Stimulated activated naive CD8-positive, alpha-beta T cell treated with anti-CD3 and anti-CD28 coated beads, Interleukin-15, Interleukin-2, amounts not matched to agents 100 U/mL and 50 U/mL, for 24 hours (primary cell): ENCODE data around the gene NUTM1.
"Not testable (repeated sequence)": the region's sequence is repeated elsewhere in the genome, so short reads cannot be mapped to it uniquely, and the experiment has no call there.

Experiments used
- ATAC-seq: fragments of 150-1000 bp; cut with Tn5 transposase; one replicate; pipeline ENCODE4 v1.10.0; 2021
- DNase-seq: peaks from one replicate; pipeline ENCODE4 v3.0.0; 2021

Gene NUTM1

DNA sequence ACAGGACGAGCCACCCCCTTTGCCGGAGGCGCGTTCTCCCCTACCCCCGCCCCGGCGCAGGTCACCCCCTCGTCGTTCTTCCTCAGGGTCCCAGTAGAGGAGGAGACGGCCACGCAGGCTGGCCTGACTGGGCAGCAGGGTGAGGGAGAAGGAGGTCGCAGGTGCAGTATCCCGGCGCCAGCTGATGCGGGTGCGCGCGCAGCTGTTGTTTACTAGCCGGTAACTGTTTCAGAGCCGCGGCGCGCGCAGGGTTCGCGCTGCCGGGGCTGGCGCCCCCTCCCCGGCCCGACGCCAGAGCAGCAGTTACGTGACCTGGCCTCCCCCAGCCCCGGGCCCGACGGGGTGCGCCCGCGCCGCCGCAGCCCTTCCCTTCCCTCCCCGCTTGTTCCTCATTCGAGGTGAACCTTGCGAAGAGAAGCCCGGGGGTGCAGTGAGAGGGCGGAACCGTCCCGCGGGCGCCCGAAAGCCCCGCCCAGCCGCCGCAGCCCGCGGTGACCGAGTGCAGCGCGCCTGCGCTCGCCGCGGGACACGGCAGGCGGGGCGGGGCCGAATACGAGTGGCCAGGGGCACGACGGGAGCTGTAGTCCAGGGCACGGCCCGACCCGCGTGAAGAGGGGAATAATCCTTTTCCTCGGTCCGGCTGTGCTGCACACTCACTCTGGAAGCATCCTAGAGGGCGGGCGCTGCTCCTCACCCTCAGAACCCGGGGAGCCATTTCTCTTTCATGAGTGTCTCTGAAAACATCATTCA is 5.4 kb upstream of the NUTM1 start, which contains the start of gene SLC12A6:
SLC12A6 (minus strand) TSS at position 225 of the 750 bp plus-strand sequence. CDS start 1,101 bp downstream, outside the sequence.
- DNase-seq (peak; percentile 95), ATAC-seq (peak; percentile 80)

DNA sequence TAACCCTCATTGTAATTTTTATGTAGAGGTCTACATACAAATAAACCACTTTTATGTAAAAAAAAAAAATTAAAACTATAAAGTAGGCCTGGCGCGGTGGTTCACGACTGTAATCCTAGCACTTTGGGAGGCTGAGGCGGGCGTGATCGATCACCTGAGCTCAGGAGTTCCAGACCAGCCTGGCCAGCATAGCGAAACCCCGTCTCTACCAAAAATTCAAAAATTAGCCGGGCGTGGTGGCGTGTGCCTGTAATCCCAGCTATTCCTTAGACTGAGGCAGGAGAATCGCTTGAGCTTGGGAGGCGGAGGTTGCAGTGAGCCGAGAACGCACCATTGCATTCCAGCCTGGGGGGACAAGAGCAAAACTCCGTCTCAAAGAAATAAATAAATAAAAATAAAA is 4.8 kb upstream of the NUTM1 start:
- ATAC-seq (no peak), DNase-seq (no peak)

DNA sequence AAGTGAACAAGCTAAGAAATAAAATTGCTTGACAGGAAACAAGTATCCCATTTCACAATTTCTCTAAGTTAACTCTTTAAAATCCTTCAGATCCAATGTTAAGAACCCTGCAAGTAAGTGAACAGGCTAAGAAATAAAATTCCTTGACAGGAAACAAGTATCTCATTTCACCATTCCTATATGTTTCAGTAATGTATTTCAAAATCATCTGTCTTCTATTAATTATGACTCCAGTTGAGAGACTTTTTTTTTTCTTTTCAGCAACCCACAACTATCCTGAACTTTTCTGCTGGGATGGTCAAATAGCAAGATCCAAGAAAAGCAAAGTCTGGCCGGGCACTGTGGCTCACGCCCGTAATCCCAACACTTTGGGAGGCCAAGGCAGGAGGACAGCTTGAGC is 3.2 kb upstream of the NUTM1 start:
- DNase-seq (no peak), ATAC-seq (no peak)

DNA sequence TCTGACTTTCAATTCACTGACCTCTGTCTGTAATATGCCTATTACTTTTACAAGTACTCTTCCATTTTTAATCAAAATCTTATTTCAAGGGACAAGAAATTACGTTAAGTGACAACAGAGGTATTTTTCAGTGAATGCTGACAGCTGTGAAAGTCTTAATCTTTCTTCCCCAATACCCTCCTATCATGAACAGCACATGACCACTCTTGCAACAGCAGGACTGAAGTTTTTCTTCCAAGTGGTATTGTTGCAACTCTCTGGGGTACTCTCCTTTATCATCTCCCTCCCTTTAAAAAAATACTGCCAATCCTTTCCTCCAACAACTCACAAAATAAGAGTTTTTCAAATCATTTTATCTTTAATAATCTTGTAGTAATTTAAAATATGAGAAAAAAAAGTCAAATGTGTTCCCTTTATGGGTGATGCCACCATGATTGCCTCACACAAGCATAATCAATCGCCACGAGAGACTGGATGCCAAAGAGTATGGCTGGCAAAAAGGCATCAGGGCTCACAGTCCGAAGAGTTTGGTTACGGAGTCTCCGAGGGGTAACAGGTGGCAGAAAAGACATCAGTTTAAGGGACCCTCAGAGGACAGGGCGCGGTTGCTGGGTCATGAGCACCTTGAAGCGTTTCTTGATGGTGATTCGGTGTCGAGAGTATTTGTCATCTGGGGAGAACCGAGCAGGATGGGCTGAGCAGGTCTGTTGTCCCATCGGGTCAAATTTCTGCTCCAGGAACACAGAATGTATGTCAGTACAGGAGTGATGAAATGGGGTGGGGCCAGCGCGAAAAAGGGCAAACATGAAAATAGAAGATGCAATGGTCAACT is 1.5 kb upstream of the NUTM1 start:
- ATAC-seq (no peak), DNase-seq (no peak)

DNA sequence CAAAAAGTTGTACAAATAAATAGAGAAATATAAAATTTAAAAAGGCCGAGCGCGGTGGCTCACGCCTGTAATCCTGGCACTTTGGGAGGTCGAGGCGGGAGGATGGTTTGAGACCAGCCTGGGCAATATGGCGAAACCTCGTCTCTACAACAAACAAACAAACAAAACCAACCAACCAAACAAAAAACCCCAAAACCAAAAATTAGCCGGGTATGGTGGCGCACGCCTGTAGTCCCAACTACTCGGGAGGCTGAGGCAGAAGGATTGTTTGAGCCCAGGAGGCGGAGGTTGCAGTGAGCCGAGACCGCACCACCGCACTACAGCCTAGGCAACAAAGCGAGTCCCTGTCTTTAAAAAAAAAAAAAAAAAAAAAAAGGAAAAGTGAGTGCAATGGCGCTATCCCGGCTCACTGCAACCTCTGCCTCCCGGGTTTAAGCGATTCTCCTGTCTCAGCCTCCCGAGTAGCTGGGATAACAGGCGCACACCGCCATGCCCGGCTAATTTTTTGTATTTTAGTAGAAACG is 840 bp upstream of the NUTM1 start:
- not testable (repeated sequence) for DNase-seq, ATAC-seq

DNA sequence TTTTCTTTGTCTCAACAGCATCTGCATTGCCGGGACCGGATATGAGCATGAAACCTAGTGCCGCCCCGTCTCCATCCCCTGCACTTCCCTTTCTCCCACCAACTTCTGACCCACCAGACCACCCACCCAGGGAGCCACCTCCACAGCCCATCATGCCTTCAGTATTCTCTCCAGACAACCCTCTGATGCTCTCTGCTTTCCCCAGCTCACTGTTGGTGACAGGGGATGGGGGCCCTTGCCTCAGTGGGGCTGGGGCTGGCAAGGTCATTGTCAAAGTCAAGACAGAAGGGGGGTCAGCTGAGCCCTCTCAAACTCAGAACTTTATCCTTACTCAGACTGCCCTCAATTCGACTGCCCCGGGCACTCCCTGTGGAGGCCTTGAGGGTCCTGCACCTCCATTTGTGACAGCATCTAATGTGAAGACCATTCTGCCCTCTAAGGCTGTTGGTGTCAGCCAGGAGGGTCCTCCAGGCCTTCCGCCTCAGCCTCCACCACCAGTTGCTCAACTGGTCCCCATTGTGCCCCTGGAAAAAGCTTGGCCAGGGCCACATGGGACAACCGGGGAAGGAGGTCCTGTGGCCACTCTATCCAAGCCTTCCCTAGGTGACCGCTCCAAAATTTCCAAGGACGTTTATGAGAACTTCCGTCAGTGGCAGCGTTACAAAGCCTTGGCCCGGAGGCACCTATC is 5.0 kb downstream of the NUTM1 start:
- DNase-seq (no peak), ATAC-seq (no peak)

DNA sequence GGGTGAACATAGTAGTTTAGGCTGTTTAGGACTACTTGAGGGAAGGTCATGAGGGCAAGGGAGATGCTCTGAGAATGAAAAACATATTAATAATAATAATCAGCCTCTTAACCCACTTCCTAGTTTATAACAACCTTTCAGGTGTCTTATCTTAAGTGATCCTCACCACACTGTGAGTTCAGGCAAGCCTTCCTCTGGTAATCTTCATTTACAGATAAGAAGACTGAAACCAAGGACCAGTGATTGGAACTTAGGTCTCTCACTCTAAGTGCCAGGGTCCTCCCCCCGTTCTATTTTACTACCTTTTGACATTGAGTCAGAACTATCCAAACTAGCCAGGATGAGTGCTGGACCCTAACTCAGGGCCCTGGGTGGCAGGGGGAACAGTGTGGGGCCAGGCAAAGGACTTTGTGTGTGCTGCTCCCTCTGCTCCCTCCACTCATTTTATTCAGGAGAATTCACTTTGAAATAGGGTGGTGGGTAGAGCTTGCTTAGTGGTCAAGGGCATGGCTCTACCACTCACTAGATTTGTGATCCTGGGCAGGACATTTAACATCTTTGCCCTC is 5.7 kb downstream of the NUTM1 start:
- no peak for DNase-seq
- no peak for ATAC-seq

DNA sequence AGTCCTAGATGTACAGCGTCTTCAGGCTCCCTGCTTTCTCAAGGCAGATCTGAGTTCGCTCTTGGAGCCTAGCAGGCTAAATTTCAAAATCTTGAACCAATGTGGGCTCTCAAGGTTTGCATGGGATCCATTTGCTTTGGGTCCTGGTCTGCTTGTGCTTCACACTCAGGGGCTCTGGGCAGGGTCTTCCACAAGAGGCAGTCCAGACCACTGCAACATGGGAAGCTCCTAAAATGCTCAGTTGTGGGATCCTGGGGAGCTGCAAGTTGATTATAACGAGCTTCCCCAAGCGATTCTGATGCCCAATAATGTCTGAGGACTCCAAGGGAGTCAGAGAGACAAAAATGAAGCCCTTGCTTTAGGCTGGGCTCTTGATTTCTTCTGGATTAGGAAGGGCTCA is 6.7 kb downstream of the NUTM1 start:
- no peak for ATAC-seq
- no peak for DNase-seq

DNA sequence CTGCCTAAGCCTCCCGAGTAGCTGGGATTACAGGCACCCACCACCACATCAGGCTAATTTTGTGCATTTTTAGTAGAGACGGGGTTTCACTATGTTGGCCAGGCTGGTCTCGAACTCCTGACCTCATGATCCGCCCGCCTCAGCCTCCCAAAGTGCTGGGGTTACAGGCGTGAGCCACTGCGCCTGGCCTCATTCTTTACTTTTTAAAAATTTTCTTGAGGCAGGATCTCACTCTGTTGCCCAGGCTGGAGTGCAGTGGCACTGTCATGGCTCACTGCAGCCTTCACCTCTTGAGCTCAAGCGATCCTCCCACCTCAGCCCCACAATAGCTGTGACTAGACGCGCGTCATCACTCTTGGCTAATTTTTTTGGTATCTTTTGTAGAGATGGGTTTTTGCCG is 9.9 kb downstream of the NUTM1 start:
- ATAC-seq, DNase-seq: not testable (repeated sequence)

DNA sequence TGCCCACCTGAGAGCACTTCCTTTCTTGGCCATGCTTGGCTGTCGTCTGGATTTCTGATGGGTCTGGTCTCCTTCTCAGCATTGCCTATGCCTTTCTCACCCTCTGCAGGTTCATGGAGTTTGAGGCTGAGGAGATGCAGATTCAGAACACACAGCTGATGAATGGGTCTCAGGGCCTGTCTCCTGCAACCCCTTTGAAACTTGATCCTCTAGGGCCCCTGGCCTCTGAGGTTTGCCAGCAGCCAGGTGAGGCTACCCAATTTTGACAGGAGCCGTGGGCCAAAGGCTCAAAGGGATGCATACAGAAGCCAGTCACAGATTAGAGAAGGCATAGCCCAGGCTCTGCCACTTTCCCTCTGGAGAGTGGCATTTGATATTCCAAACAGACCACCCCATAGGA is 10.5 kb downstream of the NUTM1 start:
- no peak for ATAC-seq

DNA sequence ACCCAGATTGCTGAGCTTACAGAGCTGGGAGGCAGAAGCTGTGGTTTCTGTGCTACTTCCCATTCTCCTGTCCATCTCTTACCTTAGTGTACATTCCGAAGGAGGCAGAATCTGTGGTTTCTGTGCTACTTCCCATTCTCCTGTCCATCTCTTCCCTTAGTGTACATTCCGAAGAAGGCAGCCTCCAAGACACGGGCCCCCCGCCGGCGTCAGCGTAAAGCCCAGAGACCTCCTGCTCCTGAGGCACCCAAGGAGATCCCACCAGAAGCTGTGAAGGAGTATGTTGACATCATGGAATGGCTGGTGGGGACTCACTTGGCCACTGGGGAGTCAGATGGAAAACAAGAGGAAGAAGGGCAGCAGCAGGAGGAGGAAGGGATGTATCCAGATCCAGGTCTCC is 11.2 kb downstream of the NUTM1 start:
- ATAC-seq: no peak
- DNase-seq: no peak

More for the DNA sequence above, 10.5 kb downstream of the NUTM1 start:
- DNase-seq: no peak

DNA sequence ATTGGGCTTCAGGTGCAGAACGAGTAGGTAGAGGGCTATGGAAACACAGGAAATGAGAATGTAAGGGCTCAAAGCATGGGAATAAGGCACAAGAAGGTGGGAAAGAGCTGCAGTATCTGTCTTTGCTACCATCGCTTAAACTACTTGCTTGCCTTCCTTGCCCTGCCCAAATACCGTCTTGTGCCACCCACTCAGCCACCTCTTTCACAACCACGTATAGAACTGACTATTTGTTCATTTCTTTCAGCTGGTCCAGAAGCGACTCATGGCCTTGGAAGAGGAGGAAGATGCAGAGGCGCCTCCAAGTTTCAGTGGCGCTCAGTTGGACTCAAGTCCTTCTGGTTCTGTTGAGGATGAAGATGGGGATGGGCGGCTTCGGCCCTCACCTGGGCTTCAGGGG is 12.1 kb downstream of the NUTM1 start:
- DNase-seq: no peak
- no peak for ATAC-seq

DNA sequence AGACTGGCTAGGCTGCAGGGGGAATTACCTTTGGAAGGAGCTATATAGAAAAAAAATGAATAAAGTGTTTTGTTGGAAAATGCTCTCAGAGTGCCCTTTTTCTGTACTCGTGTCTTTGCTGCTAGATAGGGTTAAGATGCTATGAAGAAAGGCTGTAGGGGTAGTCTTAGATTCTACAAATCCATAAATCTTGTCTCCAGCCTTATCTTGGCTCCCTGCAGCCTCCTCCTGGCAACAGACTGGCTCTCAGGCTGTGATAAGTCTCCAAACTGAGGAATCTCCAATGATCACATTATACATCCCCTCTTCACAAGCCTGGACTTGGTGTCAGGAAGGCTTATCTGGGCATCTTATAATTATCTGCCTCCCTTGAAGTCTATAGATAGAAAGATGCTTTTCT is 14.5 kb downstream of the NUTM1 start:
- DNase-seq: no peak
- no peak for ATAC-seq

DNA sequence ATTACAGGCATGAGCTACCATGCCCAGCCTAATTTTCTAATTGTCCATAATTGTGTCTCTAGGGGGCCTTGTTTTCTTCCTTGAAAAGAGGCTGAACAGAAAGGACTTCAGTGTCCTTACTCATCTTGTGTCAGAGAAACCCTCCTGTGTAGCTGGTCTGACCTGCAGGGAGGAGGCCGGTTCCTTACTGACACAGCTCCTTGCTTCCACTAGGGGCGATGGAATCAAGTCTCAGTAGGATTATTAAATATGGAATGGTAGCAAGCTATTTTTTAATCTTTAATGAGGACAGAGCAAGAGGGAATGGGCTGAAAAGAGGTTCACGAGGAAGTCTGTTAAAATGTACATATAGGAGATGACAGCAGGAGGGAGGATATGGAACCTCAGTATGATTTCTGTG is 15.3 kb downstream of the NUTM1 start:
- DNase-seq: no peak
- ATAC-seq: no peak

DNA sequence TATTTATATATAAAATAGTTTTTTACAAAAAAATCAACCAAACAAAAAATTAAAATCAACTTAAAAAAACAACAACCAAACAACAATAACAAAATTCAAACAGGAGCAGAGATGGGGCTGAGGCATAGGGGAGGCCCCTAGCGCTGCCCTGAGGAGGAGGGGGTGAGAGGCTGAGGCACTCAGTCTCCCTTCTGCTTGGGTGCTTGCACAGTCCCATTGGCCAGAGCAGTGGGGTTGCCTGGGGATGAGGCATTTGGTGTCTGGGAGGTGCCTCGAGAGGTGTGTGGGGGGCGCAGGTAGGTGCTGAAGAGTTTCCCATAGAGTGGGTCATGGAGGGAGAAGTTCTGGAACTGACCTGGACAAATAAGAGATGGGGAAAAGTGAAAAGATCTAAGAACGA is 15.8 kb downstream of the NUTM1 start:
- DNase-seq: no peak
- no peak for ATAC-seq

DNA sequence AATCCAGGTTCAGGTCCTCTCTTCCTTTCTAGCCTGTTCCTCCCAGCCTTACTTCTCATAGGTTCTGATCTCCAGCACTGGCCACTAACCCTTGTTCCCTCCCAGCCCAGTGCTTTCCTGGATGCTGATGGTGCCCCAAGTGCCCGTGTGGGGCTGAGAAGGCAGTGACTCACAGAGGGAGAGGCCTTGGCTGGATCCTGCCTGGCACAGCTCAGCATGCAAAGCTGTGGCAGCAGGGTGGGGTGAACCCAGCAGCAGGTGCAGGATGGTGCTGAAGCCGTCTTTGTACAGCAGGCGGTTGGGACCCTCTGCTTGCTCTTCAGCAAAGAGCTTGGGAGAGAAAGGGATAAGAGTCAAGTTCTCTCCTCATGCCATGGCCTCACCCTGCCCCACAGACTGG is 16.3 kb downstream of the NUTM1 start:
- no peak for ATAC-seq

DNA sequence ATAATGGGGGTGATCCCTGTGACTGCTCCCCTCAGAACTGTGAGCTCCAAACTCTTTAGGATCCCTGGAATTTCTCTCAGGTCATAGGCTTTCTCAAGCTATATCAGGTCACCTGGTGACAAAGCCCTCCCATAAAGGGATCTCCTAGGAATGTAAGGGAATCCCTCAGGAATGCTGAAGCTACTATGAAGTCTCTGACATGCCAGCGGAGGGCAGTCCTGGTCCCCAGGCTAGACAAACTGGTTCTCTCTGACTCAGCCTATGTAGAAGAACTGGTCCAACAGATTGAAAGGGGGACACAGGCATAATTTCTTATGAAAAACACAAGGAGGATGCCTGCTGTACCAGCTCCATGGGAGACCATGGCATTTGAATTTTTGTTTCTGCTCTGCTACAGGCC is 17.2 kb downstream of the NUTM1 start:
- ATAC-seq (no peak), DNase-seq (no peak)

More for the DNA sequence above, 16.3 kb downstream of the NUTM1 start:
- DNase-seq: no peak

DNA sequence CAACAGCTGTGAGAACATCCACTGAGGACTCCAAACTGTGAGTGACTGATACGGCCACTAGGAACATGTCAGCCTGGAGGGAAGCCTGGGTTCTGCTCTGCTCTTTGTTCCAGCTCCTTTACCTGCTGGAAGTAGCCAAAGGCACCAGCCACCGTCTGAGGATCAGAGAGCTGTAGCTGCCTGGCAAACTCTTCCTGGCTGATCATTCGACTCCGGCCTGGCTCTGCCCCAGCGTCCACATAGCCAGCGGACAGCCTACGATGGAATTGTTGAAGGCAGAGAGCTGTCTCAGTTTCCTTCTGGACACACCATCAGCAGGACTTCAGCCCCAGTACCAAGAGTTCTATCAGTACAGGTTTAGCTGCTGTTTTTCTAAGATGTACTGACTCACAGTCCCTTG is 18.2 kb downstream of the NUTM1 start:
- no peak for DNase-seq
- ATAC-seq: no peak

DNA sequence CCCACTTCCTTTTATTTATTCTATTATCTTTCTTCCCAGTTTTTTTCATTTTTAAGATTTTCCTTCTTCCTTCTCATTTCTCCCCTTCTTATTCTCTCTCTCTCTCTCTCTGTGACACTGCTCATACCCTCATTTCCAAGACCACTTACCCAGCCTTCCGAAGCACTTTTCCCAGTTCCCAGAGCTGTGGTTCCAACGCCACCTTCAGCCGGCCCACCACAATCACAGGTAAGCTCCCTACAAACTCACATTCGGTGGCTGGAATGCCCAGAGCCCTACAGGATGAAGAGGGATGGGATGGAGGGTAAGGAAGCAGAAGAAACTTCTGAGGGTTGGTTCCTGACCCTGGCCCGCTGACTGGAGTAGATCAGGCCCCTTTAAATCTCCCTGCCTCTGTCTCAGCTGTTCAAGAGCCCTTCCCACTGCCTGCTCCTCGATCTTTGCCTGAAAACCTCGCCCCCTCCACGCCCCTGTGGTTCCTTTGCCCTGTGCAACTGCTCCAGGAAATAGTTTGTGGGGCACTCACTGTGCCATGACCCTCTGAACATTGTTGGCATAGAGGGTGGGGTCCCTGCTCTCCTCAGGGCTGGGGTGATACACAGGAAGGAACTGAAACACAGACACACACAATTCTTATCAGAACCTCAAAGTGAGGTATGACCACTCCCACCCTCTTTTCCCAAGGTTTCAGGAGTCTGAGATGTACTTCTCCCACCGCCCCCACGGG is 19.1 kb downstream of the NUTM1 start:
- DNase-seq (no peak), ATAC-seq (no peak)

DNA sequence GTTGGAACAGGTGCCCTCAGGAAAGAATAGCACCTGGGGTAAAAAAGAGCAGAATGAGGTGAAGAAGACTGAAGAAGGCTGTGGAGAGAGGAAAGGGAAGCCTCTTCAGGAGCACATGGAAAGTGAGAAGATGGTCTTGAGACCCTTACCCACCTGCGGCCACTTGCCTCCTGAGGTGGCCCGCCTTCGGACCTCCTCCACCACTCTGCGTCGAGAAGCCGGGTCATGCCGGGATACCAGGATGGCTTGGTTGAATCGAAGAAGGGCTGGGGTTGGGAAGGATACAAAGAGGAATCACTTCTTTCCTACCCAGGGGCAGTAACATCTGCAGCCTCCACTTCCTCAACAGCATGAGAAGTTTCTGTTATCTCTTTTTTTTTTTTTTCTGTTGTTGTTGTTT is 20.9 kb downstream of the NUTM1 start:
- no peak for ATAC-seq
- no peak for DNase-seq

DNA sequence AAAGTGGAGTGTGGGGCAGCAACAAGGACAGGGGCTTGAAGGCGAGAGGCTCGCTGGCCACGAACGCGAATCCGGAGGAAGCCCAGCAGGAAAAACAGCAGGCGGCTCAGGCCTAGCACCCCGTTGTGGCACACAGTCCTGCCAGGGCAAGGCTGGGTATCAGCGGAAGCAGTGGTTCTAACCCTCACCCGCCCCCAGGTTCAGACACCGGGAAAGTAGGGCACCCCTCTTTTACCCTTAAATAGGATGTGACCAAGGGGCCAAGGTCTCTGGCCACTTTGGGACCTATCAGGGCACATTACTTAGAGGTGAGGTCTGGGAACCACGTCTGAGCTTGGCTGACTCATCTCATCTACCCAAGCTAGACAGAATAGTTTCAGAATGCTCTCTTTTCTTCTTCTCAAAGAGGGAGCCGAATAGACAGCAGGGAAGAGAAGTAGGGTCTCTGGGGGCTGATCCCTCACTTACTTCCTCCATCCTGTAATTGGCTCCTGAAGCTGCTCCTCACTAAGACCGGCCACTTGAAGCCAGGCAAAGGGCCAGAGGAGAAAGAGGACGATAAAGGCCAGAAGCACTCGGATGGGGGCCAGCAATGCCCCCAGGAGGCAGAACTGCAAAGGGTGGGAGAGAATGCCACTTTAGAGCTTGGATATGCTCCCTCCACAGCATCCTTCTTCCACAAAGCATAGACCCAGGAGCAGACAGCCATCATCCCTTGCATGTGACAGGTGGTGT is 22.1 kb downstream of the NUTM1 start:
- DNase-seq: no peak
- ATAC-seq: no peak
